Erythroblast (primary cell): ENCODE results near the gene SOX10.

Source experiments
- GATA1 ChIP-seq: IDR thresholded peaks from 2 replicates; pipeline ENCODE4 v1.6.1; 2011; ENCODE audit warnings: low read depth, mild to moderate bottlenecking, control low read depth, low read length, moderate library complexity
- POLR2A ChIP-seq: IDR thresholded peaks from 2 replicates; pipeline ENCODE4 v1.6.1; 2011; ENCODE audit warnings: mild to moderate bottlenecking, low read length

GRCh38 chr22:37972527-37972926 is 11.8 kb downstream of the SOX10 start:
- TF ChIP-seq POLR2A: no peak
- no peak for TF ChIP-seq GATA1
